Stomach (tissue), 9 donors: ENCODE data around the gene SLC39A2. TPM values are rescaled to one million over a fixed set of nuclear protein-coding genes. Genes with fewer than 3 reads are reported as not detected.
A peak's percentile ranks its signal among the peaks of the same experiment; 100 is the strongest.

Experiments
- DNase-seq, 2 donors: peaks; one replicate each; pipeline versions ENCODE4 v3.0.0 to v3.0.0-alpha.2; 2013 to 2019
- H3K27ac ChIP-seq, 5 donors: fragments of 200-600 bp in 4 of 5; sonication (generic) in 4 of 5; one replicate each; pipeline ENCODE4 v1.5.1; 2013 to 2019; ENCODE audit warnings: mild to moderate bottlenecking in 1 of 5, moderate library complexity in 1 of 5
- H3K27me3 ChIP-seq, 3 donors: fragments of 200-600 bp; sonication (generic); one replicate each; pipeline ENCODE4 v1.5.1; 2017 to 2019; ENCODE audit warnings: mixed run types in 1 of 3
- H3K36me3 ChIP-seq, 4 donors: fragments of 200-600 bp; sonication (generic); 1 replicate in 3 of 4; 2 replicates in 1 of 4; pipeline ENCODE4 v1.5.1; 2016 to 2019
- H3K4me1 ChIP-seq, 4 donors: fragments of 200-600 bp; sonication (generic); one replicate each; pipeline ENCODE4 v1.5.1; 2016 to 2019
- H3K4me3 ChIP-seq, 4 donors: fragments of 200-600 bp; sonication (generic) in 3 of 4; one replicate each; pipeline ENCODE4 v1.5.1; 2016 to 2019; ENCODE audit warnings: mild to moderate bottlenecking in 1 of 4
- H3K9me3 ChIP-seq, 4 donors: fragments of 200-600 bp; sonication (generic); one replicate each; pipeline ENCODE4 v1.5.1; 2016 to 2019
- CTCF ChIP-seq, 7 experiments: fragments of 450-650 bp in 4 of 7; fragments of 200-600 bp in 3 of 7; sonication (generic) in 3 of 7; IDR thresholded peaks; one replicate each; pipeline ENCODE4 v1.5.1; 2016 to 2019; ENCODE audit warnings: antibody characterized with exemption in 7 of 7, control low read depth in 2 of 7, mild to moderate bottlenecking in 1 of 7
- EP300 ChIP-seq: sonication (generic); formaldehyde crosslinking; IDR thresholded peaks from one replicate; pipeline ENCODE4 v1.6.1; 2017; ENCODE audit warnings: antibody characterized with exemption
- POLR2A ChIP-seq, 4 donors: fragments of 450-650 bp; IDR thresholded peaks; one replicate each; pipeline ENCODE4 v1.6.1; 2016; ENCODE audit warnings: antibody characterized with exemption in 4 of 4, control low read depth in 2 of 4, mild to moderate bottlenecking in 1 of 4, moderate library complexity in 1 of 4
- POLR2AphosphoS5 ChIP-seq, 3 donors: sonication (generic); formaldehyde crosslinking; IDR thresholded peaks; one replicate each; pipeline ENCODE4 v1.6.1; 2016; ENCODE audit warnings: antibody characterized with exemption in 3 of 3
- WGBS, 5 donors: extraction: QIAGEN DNeasy Blood & Tissue Kit in 3 of 5; methylation state at CpG; one replicate each; pipeline versions ENCODE4 v1.1.5 to v1.1.7; 2013 to 2018; 5-methylcytosine and 5-hydroxymethylcytosine counted together
- intact Hi-C: fragments of 100-400 bp; cut with DNase I; formaldehyde crosslinking; loops from one replicate; pipeline ENCODE4 v1.15.1; 2023; ENCODE audit warnings: low total_unique reads
- polyA plus RNA-seq, 3 donors: library from polyadenylated mRNA; stranded (reverse); fragments of 200-250 nt; gene quantifications; one replicate each; pipeline ENCODE4 v1.2.3, GENCODE V29; 2013
- small RNA-seq, 4 donors: library from RNA; depleted of rRNA; stranded (forward); fragments of <200 nt; gene quantifications; one replicate each; pipeline ENCODE3, GENCODE V24; 2016
- total RNA-seq, 5 donors: library from RNA; depleted of rRNA; stranded (reverse); fragments of >200 nt; gene quantifications; one replicate each; pipeline versions ENCODE4 v1.1.0 to v1.2.3, GENCODE V29; 2014 to 2016
- donor health status: healthy with polysubstance abuse.
- donor health status: Bipolar disorder and iron deficiency.
- donor health status: healthy.

The SLC39A2 gene
- total and polyA plus RNA-seq, 8 donors, result 3.8 TPM; not detected in 7

GRCh38 chr14:21047378-21047781 lies 48.3 kb downstream of the SLC39A2 start:
- H3K36me3 ChIP-seq, result no peaks in the 10 kb centered on the region
- no peak for DNase-seq
- H3K4me3 ChIP-seq, result no peak overlapping the region
- no peaks in the 10 kb centered on the region for H3K9me3 ChIP-seq
- peaks cover 0 to 22% (median 12%) of the 10 kb centered on the region in 4 donors for H3K4me1 ChIP-seq
- TF ChIP-seq CTCF (IDR thresholded peaks at IDR 0.05) (no peak), EP300 (no peak)
- no peaks in the 10 kb centered on the region for H3K27me3 ChIP-seq
- 66 to 88% (median 87%) methylated on average over 2 of the region's 2 CpGs for WGBS, 5 donors
- no peak overlapping the region for H3K27ac ChIP-seq
- intact Hi-C loops, result no loop called here

GRCh38 chr14:21048638-21049037 lies 49.5 kb downstream of the SLC39A2 start:
- no peaks in the 10 kb centered on the region for H3K27me3 ChIP-seq
- no peak for DNase-seq
- intact Hi-C loops, result no loop called here
- H3K9me3 ChIP-seq, result no peaks in the 10 kb centered on the region
- H3K4me1 ChIP-seq, result peaks cover 0 to 14% (median 5%) of the 10 kb centered on the region in 4 donors
- TF ChIP-seq CTCF (IDR thresholded peaks at IDR 0.05) (no peak), POLR2AphosphoS5 (IDR thresholded peaks at IDR 0.05) (peak in 1 of 3 donors; percentile 18)
- WGBS, 5 donors, result 25 to 56% (median 35%) methylated on average over 2 of the region's 2 CpGs
- no peaks in the 10 kb centered on the region for H3K36me3 ChIP-seq
- H3K4me3 ChIP-seq, result no peak overlapping the region
- peak overlapping the region in 1 of 5 donors; percentile 36 for H3K27ac ChIP-seq

GRCh38 chr14:21049271-21049673 lies 50.2 kb downstream of the SLC39A2 start:
- intact Hi-C loops, result no loop called here
- Histone ChIP-seq H3K36me3 (no peaks in the 10 kb centered on the region), H3K27ac (no peak overlapping the region), H3K4me3 (no peak overlapping the region), H3K4me1 (peaks cover 0 to 15% (median 8%) of the 10 kb centered on the region in 4 donors), H3K27me3 (no peaks in the 10 kb centered on the region), H3K9me3 (no peaks in the 10 kb centered on the region)
- 74 to 83% (median 77%) methylated on average over 3 of the region's 3 CpGs for WGBS, 5 donors
- DNase-seq, result no peak
- TF ChIP-seq CTCF (IDR thresholded peaks at IDR 0.05), result no peak
- no peak for TF ChIP-seq EP300
- no peak for TF ChIP-seq POLR2A (IDR thresholded peaks at IDR 0.05)
- TF ChIP-seq POLR2AphosphoS5 (IDR thresholded peaks at IDR 0.05), result no peak

- H3K4me1 ChIP-seq, result peaks cover 3 to 29% (median 15%) of the 10 kb centered on the region in 4 donors
- H3K9me3 ChIP-seq, result no peaks in the 10 kb centered on the region
- TF ChIP-seq EP300 (no peak), POLR2A (IDR thresholded peaks at IDR 0.05) (no peak), CTCF (IDR thresholded peaks at IDR 0.05) (no peak), POLR2AphosphoS5 (IDR thresholded peaks at IDR 0.05) (no peak)
- H3K27ac ChIP-seq, result no peak overlapping the region
- H3K27me3 ChIP-seq, result no peaks in the 10 kb centered on the region
- H3K4me3 ChIP-seq, result no peak overlapping the region
- no peaks in the 10 kb centered on the region for H3K36me3 ChIP-seq
- 70 to 85% (median 74%) methylated on average over 3 of the region's 3 CpGs for WGBS, 5 donors
- no peak for DNase-seq
- intact Hi-C loops, result no loop called here
These were observed 51.5 kb downstream of the SLC39A2 start for GRCh38 chr14:21050597-21050996.

Small RNA genes within 50 kb of the gene (small RNA-seq; reads per million reads assigned to genes)
- 0 reads per million in 4 donors for gene RN7SL189P

Other genes with a start within 250 kb of the SLC39A2 start
- gene EDDM3B, start 230.9 kb upstream of the SLC39A2 start, total RNA-seq, result not detected
- not detected for gene EDDM3B, start 230.9 kb upstream of the SLC39A2 start, polyA plus RNA-seq
- gene RNASE6, start 218.0 kb upstream of the SLC39A2 start, total RNA-seq, result 10 to 100 TPM in 1 of 5 donors, 1 to 10 TPM in 2, not detected in 2; 2.9 to 13.3 (median 8.4) TPM
- 1 to 10 TPM; 4.7 to 8.2 (median 5.0) TPM for gene RNASE6, start 218.0 kb upstream of the SLC39A2 start, polyA plus RNA-seq
- gene RNASE1, start 196.4 kb upstream of the SLC39A2 start, total RNA-seq, result 100 to 1,000 TPM in 4 of 5 donors, 10 to 100 TPM in 1; 51.6 to 604 (median 237) TPM
- 100 to 1,000 TPM; 129 to 404 (median 237) TPM for gene RNASE1, start 196.4 kb upstream of the SLC39A2 start, polyA plus RNA-seq
- 1 to 10 TPM in 2 of 5 donors, not detected in 3; 1.3 to 1.4 TPM for gene RNASE3, start 107.9 kb upstream of the SLC39A2 start, total RNA-seq
- not detected for gene RNASE3, start 107.9 kb upstream of the SLC39A2 start, polyA plus RNA-seq
- not detected for gene RNASE2, start 43.8 kb upstream of the SLC39A2 start, total RNA-seq
- 1 to 10 TPM in 2 of 3 donors, under 1 TPM in 1; 1.00 to 1.3 (median 1.2) TPM for gene RNASE2, start 43.8 kb upstream of the SLC39A2 start, polyA plus RNA-seq
- gene METTL17, start 9.3 kb upstream of the SLC39A2 start, total RNA-seq, result 100 to 1,000 TPM in 3 of 5 donors, 10 to 100 TPM in 2; 61.5 to 304 (median 107) TPM
- gene METTL17, start 9.3 kb upstream of the SLC39A2 start, polyA plus RNA-seq, result 10 to 100 TPM; 31.8 to 97.5 (median 38.0) TPM
- gene NDRG2, start 25.8 kb downstream of the SLC39A2 start, total RNA-seq, result 100 to 1,000 TPM in 3 of 5 donors, 10 to 100 TPM in 2; 61.3 to 418 (median 115) TPM
- gene NDRG2, start 25.8 kb downstream of the SLC39A2 start, polyA plus RNA-seq, result 100 to 1,000 TPM in 1 of 3 donors, 10 to 100 TPM in 2; 92.1 to 194 (median 99.1) TPM
- gene TPPP2, start 30.9 kb downstream of the SLC39A2 start, total RNA-seq, result not detected
- gene TPPP2, start 30.9 kb downstream of the SLC39A2 start, polyA plus RNA-seq, result under 1 TPM in 1 of 3 donors, not detected in 2; 0.62 TPM
- gene RNASE13, start 35.5 kb downstream of the SLC39A2 start, total RNA-seq, result under 1 TPM in 1 of 5 donors, not detected in 4; 0.18 TPM
- gene RNASE13, start 35.5 kb downstream of the SLC39A2 start, polyA plus RNA-seq, result not detected
- gene RNASE7, start 43.1 kb downstream of the SLC39A2 start, total RNA-seq, result 1 to 10 TPM in 1 of 5 donors, not detected in 4; 2.6 TPM
- under 1 TPM in 1 of 3 donors, not detected in 2; 0.58 TPM for gene RNASE7, start 43.1 kb downstream of the SLC39A2 start, polyA plus RNA-seq
- gene RNASE8, start 58.5 kb downstream of the SLC39A2 start, total RNA-seq, result not detected
- gene RNASE8, start 58.5 kb downstream of the SLC39A2 start, polyA plus RNA-seq, result not detected
- 100 to 1,000 TPM in 1 of 5 donors, 10 to 100 TPM in 4; 31.9 to 171 (median 36.7) TPM for gene ARHGEF40, start 71.0 kb downstream of the SLC39A2 start, total RNA-seq
- gene ARHGEF40, start 71.0 kb downstream of the SLC39A2 start, polyA plus RNA-seq, result 10 to 100 TPM; 11.0 to 18.9 (median 18.5) TPM
- gene ZNF219, start 99.4 kb downstream of the SLC39A2 start, total RNA-seq, result 100 to 1,000 TPM in 1 of 5 donors, 10 to 100 TPM in 4; 11.4 to 240 (median 27.8) TPM
- gene ZNF219, start 99.4 kb downstream of the SLC39A2 start, polyA plus RNA-seq, result 10 to 100 TPM; 15.4 to 28.4 (median 22.6) TPM
- 1 to 10 TPM in 2 of 5 donors, under 1 TPM in 1, not detected in 2; 0.43 to 8.1 (median 1.1) TPM for gene TMEM253, start 101.8 kb downstream of the SLC39A2 start, total RNA-seq
- gene TMEM253, start 101.8 kb downstream of the SLC39A2 start, polyA plus RNA-seq, result 1 to 10 TPM in 2 of 3 donors, under 1 TPM in 1; 0.56 to 1.7 (median 1.1) TPM
- gene OR5AU1, start 156.8 kb downstream of the SLC39A2 start, total RNA-seq, result under 1 TPM in 1 of 5 donors, not detected in 4; under 0.01 TPM
- gene OR5AU1, start 156.8 kb downstream of the SLC39A2 start, polyA plus RNA-seq, result not detected